A549 (cell line): ENCODE results near the gene S100A11. TPM values are rescaled to one million over a fixed set of nuclear protein-coding genes. Genes with fewer than 3 reads are reported as not detected.

Experiments
- ATAC-seq, 2 experiments: fragments of 200-7000 bp in 1 of 2; fragments of >200 bp in 1 of 2; cut with Nextera tagmentation in 1 of 2; cut with Tn5 transposase in 1 of 2; 3 replicates each; pipeline versions ENCODE4 v1.8.0 to v1.9.1; 2018 to 2020; ENCODE audit warnings: mild to moderate bottlenecking in 1 of 2, moderate library complexity in 1 of 2
- CTCF ChIA-PET: fragments of 300-600 bp; sonication (Branson Sonifier 250); formaldehyde crosslinking; extraction: SDS; loops from one replicate; lab custom pipeline; 2021; ENCODE audit warnings: antibody characterized with exemption, inconsistent platforms; lab: Yijun Ruan, JAX
- POLR2A ChIA-PET: fragments of 350-600 bp; formaldehyde crosslinking; extraction: SDS; loops from one replicate; lab custom pipeline; 2021; ENCODE audit warnings: antibody characterized with exemption, inconsistent platforms; lab: Yijun Ruan, JAX
- DNase-seq, 2 experiments: peaks; one replicate each; pipeline versions ENCODE4 v3.0.0 to v3.0.0-alpha.2; 2011 to 2016; ENCODE audit warnings: low read depth in 1 of 2, low spot score in 1 of 2
- FAIRE-seq: peaks from 2 replicates; lab custom pipeline; 2011; peaks lifted over from hg19 to GRCh38; lab: Jason Lieb, UNC
- H3K27ac ChIP-seq, 2 experiments: fragments of >200 bp; sonication (Bioruptor Twin); formaldehyde crosslinking; 3 replicates each; pipeline ENCODE4 v1.5.1; 2016 to 2017
- H3K4me1 ChIP-seq: fragments of >200 bp; sonication (Bioruptor Twin); formaldehyde crosslinking; 3 replicates; pipeline ENCODE4 v1.6.1; 2016
- H3K4me2 ChIP-seq: fragments of >200 bp; sonication (Bioruptor Twin); formaldehyde crosslinking; 3 replicates; pipeline ENCODE4 v1.6.1; 2016
- H3K4me3 ChIP-seq: fragments of >200 bp; sonication (Bioruptor Twin); formaldehyde crosslinking; 3 replicates; pipeline ENCODE4 v1.5.1; 2016
- H3K9me3 ChIP-seq: fragments of >200 bp; sonication (Bioruptor Twin); formaldehyde crosslinking; 3 replicates; pipeline ENCODE4 v1.6.1; 2016
- CEBPB ChIP-seq, 2 experiments: fragments of >200 bp in 1 of 2; sonication (Bioruptor Twin) in 1 of 2; formaldehyde crosslinking in 1 of 2; IDR thresholded peaks; 2 replicates each; pipeline ENCODE4 v1.6.1; 2012 to 2016
- CHD2 ChIP-seq: fragments of 150-350 bp; IDR thresholded peaks from 2 replicates; pipeline ENCODE4 v1.6.1; 2014; ENCODE audit warnings: low read length; ENCODE audit not compliant: partially characterized antibody
- CHD4 ChIP-seq: fragments of 200-600 bp; sonication (generic); IDR thresholded peaks from 2 replicates; pipeline ENCODE4 v1.6.1; 2016; ENCODE audit warnings: antibody characterized with exemption, mild to moderate bottlenecking, borderline replicate concordance
- EHF ChIP-seq: fragments of 250-450 bp; sonication (Bioruptor Pico); IDR thresholded peaks from 2 replicates; pipeline ENCODE4 v1.5.0; 2020; ENCODE audit warnings: mild to moderate bottlenecking
- FOSB ChIP-seq: fragments of 250-450 bp; sonication (Bioruptor Pico); IDR thresholded peaks from 2 replicates; pipeline ENCODE4 v1.5.0; 2020; ENCODE audit warnings: mild to moderate bottlenecking, moderate library complexity
- FOSL2 ChIP-seq, 2 experiments: fragments of 450-650 bp in 1 of 2; fragments of >200 bp in 1 of 2; sonication (Bioruptor Twin) in 1 of 2; formaldehyde crosslinking; IDR thresholded peaks; 2 replicates each; pipeline versions ENCODE4 v1.5.0 to v1.6.1; 2016 to 2020; ENCODE audit warnings: mild to moderate bottlenecking in 1 of 2, moderate library complexity in 1 of 2
- HEYL ChIP-seq: fragments of 250-450 bp; sonication (Bioruptor Pico); IDR thresholded peaks from 2 replicates; pipeline ENCODE4 v1.8.0; 2021; ENCODE audit warnings: mild to moderate bottlenecking, moderate library complexity
- HOXA7 ChIP-seq: fragments of 250-450 bp; sonication (Bioruptor Pico); IDR thresholded peaks from 2 replicates; pipeline ENCODE4 v1.5.0; 2020; ENCODE audit warnings: mild to moderate bottlenecking, moderate library complexity
- JUN ChIP-seq, 2 experiments: fragments of >200 bp; sonication (Bioruptor Twin); formaldehyde crosslinking; IDR thresholded peaks; 2 replicates in 1 of 2; 3 replicates in 1 of 2; pipeline ENCODE4 v1.6.1; 2016 to 2017
- JUNB ChIP-seq: fragments of >200 bp; sonication (Bioruptor Twin); formaldehyde crosslinking; IDR thresholded peaks from 2 replicates; pipeline ENCODE4 v1.6.1; 2016
- KDM5A ChIP-seq: fragments of 200-600 bp; sonication (generic); IDR thresholded peaks from 2 replicates; pipeline ENCODE4 v1.6.1; 2016; ENCODE audit warnings: antibody characterized with exemption, mild to moderate bottlenecking
- MYC ChIP-seq: IDR thresholded peaks from 2 replicates; pipeline ENCODE4 v1.6.1; 2012; ENCODE audit warnings: mild to moderate bottlenecking, inconsistent platforms, low read length, improper control_type of control experiment, borderline replicate concordance
- NPAS2 ChIP-seq: fragments of 250-450 bp; sonication (Bioruptor Pico); IDR thresholded peaks from 2 replicates; pipeline ENCODE4 v1.8.0; 2022; ENCODE audit warnings: mild to moderate bottlenecking, moderate library complexity, borderline replicate concordance
- NR3C1 ChIP-seq: fragments of >200 bp; sonication (Bioruptor Twin); formaldehyde crosslinking; IDR thresholded peaks from 3 replicates; pipeline ENCODE4 v1.6.1; 2017
- PHF8 ChIP-seq: fragments of 200-600 bp; sonication (generic); IDR thresholded peaks from 2 replicates; pipeline ENCODE4 v1.6.1; 2016; ENCODE audit warnings: low read depth, mild to moderate bottlenecking, antibody characterized with exemption, moderate library complexity, borderline replicate concordance
- POLR2A ChIP-seq: IDR thresholded peaks from 2 replicates; pipeline ENCODE4 v1.6.1; 2012; ENCODE audit warnings: mild to moderate bottlenecking, low read length
- RARB ChIP-seq: fragments of 250-450 bp; sonication (Bioruptor Pico); IDR thresholded peaks from 2 replicates; pipeline ENCODE4 v1.8.0; 2021; ENCODE audit warnings: mild to moderate bottlenecking, moderate library complexity
- RCOR1 ChIP-seq: fragments of 150-350 bp; IDR thresholded peaks from 2 replicates; pipeline ENCODE4 v1.6.1; 2014; ENCODE audit warnings: antibody characterized with exemption, low read length, low read depth
- RFX5 ChIP-seq: fragments of 450-650 bp; IDR thresholded peaks from 2 replicates; pipeline ENCODE4 v1.7.1; 2014; ENCODE audit warnings: antibody characterized with exemption, mild to moderate bottlenecking, moderate library complexity
- SMC3 ChIP-seq: fragments of >200 bp; sonication (Bioruptor Twin); formaldehyde crosslinking; IDR thresholded peaks from 3 replicates; pipeline ENCODE4 v1.6.1; 2018; ENCODE audit warnings: inconsistent platforms
- TP53 ChIP-seq: fragments of 250-450 bp; sonication (Bioruptor Pico); IDR thresholded peaks from 2 replicates; pipeline ENCODE4 v1.5.0; 2021; ENCODE audit warnings: mild to moderate bottlenecking, moderate library complexity
- ZFP36 ChIP-seq: fragments of 450-650 bp; IDR thresholded peaks from 2 replicates; pipeline ENCODE4 v1.6.1; 2014; ENCODE audit warnings: borderline replicate concordance; ENCODE audit not compliant: partially characterized antibody
- WGBS: methylation state at CpG from one replicate; pipeline ENCODE4 v1.1.6; 2017; ENCODE audit errors: missing lambda C conversion rate; 5-methylcytosine and 5-hydroxymethylcytosine counted together
- polyA plus RNA-seq, 4 experiments: library from polyadenylated mRNA; depleted of rRNA in 3 of 4; stranded (reverse); fragments of >200 nt; fragmentation: RNase III in 1 of 4; extraction: RNeasy Plus Mini Kit Qiagen cat#74134 plus additional on column Dnase treatment in 1 of 4; gene quantifications; 2 replicates in 3 of 4; 3 replicates in 1 of 4; pipeline ENCODE4 v1.2.3, GENCODE V29; 2011 to 2017
- TF ChIP-seq, protein P1 (sequence below): IDR thresholded peaks from 2 replicates; pipeline ENCODE4 v1.6.1; 2012
- TF ChIP-seq, protein P2 (sequence below): IDR thresholded peaks from 2 replicates; pipeline ENCODE4 v1.6.1; 2012
- TF ChIP-seq, protein P3 (sequence below): IDR thresholded peaks from 2 replicates; pipeline ENCODE4 v1.6.1; 2012; ENCODE audit warnings: low read depth, borderline replicate concordance
- TF ChIP-seq, protein P4 (sequence below): fragments of 200-600 bp; sonication (generic); IDR thresholded peaks from 2 replicates; pipeline ENCODE4 v1.6.1; 2016; ENCODE audit warnings: antibody characterized with exemption, mild to moderate bottlenecking, moderate library complexity

S100A11 gene
- polyA plus RNA-seq, 2 of the 4 experiments (the other 2 are of a cell fraction): 671 to 1,531 TPM

DNA sequence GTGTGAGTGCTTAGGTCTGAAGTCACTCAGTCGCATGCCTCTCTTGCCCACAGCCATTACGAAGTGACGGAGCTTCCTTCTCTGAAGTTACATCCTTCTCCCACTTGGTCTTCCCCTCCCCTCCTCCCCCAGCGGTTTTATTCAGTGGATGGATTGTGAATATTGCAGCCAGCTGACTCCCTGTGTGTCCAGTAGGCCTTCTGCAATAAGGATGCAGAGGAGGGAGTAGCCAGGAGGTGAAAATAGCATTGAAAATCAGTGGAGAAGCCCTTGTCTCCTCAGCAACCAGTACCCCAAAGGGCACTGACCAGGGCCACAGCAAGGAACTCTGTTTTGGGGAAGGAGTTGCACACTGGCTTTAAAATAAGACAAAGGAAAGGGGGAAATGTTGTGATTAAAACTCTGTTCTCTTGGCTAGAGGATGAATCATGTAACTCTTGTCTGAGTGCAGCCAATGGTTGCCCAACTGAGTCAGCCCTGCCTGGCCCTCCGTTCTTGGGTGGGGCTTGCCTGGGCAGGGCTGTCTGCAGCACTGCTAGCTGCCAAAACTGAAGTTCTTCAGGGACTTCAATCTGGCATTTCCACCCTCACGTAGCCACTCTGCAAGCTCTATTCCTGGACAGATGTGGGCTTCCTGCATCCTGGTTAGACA is 47.5 kb downstream of the S100A11 start:
- ATAC-seq (peak; percentile 41 to 47), FAIRE-seq (no peak), DNase-seq (peak in 1 of 2 experiments; percentile 84)
- Histone ChIP-seq H3K4me3 (peak overlapping the region; percentile 87), H3K4me2 (peak overlapping the region; percentile 96), H3K27ac (peak overlapping the region; percentile 97), H3K9me3 (no peaks in the 10 kb centered on the region), H3K4me1 (peaks cover 66% of the 10 kb centered on the region)
- TF ChIP-seq CEBPB (IDR thresholded peaks at IDR 0.05) (peak; percentile 51 to 81; a peak in 3 of 4 replicates), RARB (CRISPR knock-in tag) (no peak), HEYL (no peak), HOXA7 (CRISPR knock-in tag) (peak; percentile 59; the same call in 1 of the 2 replicates), JUNB (peak; percentile 67), SMC3 (0 out of 3 replicates have a peak, but pooled peaks have one; percentile 11), CHD2 (no peak), RFX5 (no peak), FOSL2 (IDR thresholded peaks at IDR 0.05) (peak; percentile 55), FOSL2 (CRISPR knock-in tag; IDR thresholded peaks at IDR 0.05) (no peak; the same call in 1 of the 2 replicates)
- TF ChIP-seq, protein P1, sequence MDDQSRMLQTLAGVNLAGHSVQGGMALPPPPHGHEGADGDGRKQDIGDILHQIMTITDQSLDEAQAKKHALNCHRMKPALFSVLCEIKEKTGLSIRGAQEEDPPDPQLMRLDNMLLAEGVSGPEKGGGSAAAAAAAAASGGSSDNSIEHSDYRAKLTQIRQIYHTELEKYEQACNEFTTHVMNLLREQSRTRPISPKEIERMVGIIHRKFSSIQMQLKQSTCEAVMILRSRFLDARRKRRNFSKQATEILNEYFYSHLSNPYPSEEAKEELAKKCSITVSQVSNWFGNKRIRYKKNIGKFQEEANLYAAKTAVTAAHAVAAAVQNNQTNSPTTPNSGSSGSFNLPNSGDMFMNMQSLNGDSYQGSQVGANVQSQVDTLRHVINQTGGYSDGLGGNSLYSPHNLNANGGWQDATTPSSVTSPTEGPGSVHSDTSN: 0 out of 2 replicates have a peak, but pooled peaks have one; percentile 36
- TF ChIP-seq, protein P2, sequence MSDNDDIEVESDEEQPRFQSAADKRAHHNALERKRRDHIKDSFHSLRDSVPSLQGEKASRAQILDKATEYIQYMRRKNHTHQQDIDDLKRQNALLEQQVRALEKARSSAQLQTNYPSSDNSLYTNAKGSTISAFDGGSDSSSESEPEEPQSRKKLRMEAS: peak; percentile 61; the same call in 1 of the 2 replicates
- 6% methylated on average over 6 of the region's 6 CpGs for WGBS
- POLR2A ChIA-PET: interaction anchor here (0.9 to 10.4 kb wide), 7 partner anchors 10 to 47 kb away, joined by 3 to 151 read pairs (median 21); partner anchors contain the start of gene S100A11
- CTCF ChIA-PET: interaction anchor here (1.7 to 38.2 kb wide), 5 partner anchors 9 to 56 kb away, joined by 4 to 1410 read pairs (median 12); partner anchors contain the start of gene S100A10

DNA sequence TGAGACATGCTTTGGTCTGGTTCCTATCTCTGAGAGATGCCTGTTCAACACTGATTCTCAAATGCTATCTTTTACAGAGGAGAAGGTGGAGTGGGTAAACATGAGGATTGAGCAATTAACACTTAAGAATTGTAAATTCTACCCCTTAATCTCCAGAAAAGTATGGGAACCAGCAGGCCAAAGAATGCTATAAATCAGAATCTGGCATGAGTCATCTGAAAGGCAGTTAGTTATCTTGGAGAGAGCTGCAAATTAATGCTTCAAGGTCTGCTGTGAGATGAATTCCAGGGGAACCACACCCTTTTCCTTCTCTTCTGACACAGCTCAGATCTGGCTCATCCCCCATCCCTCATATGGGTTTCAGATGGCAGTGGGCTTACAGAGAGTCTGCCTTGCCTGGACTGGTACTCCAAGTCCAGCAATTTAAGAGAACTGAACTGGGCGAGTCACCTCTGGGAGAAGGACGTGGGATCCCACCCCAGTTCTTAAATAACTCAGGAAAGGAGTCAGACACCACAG is 48.3 kb downstream of the S100A11 start:
- 3% methylated on average over 2 of the region's 2 CpGs for WGBS
- ChIA-PET POLR2A (interaction anchor here (0.9 to 10.4 kb wide), 7 partner anchors 9 to 48 kb away, joined by 3 to 151 read pairs (median 21); partner anchors contain the start of gene S100A11), CTCF (interaction anchor here (0.9 to 38.2 kb wide), 5 partner anchors 9 to 55 kb away, joined by 3 to 1410 read pairs (median 12); partner anchors contain the start of gene S100A10)
- peak overlapping the region; percentile 96 for H3K4me2 ChIP-seq
- H3K27ac ChIP-seq: peak overlapping the region; percentile 97
- H3K4me1 ChIP-seq: peaks cover 74% of the 10 kb centered on the region
- peak; percentile 67 to 89 for DNase-seq
- peak; percentile 59 for FAIRE-seq
- H3K4me3 ChIP-seq: peak overlapping the region; percentile 34
- peak; percentile 5 to 56; a peak in 3 of 6 replicates for ATAC-seq
- H3K9me3 ChIP-seq: no peaks in the 10 kb centered on the region
- TF ChIP-seq RCOR1 (no peak), CHD4 (no peak), POLR2A (no peak), TP53 (CRISPR knock-in tag) (0 out of 2 replicates have a peak, but pooled peaks have one; percentile 23), JUN (IDR thresholded peaks at IDR 0.05) (peak; percentile 82 to 92; a peak in 4 of 5 replicates), FOSB (CRISPR knock-in tag) (no peak), RARB (CRISPR knock-in tag) (no peak), NPAS2 (CRISPR knock-in tag) (no peak), MYC (no peak), PHF8 (no peak), NR3C1 (no peak), ZFP36 (no peak), KDM5A (no peak), EHF (CRISPR knock-in tag) (peak; percentile 11; the same call in 1 of the 2 replicates)
- TF ChIP-seq, protein P2: peak; percentile 79; the same call in 1 of the 2 replicates
- TF ChIP-seq, protein P1: peak; percentile 90
- TF ChIP-seq, protein P3, sequence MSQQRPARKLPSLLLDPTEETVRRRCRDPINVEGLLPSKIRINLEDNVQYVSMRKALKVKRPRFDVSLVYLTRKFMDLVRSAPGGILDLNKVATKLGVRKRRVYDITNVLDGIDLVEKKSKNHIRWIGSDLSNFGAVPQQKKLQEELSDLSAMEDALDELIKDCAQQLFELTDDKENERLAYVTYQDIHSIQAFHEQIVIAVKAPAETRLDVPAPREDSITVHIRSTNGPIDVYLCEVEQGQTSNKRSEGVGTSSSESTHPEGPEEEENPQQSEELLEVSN: no peak
- TF ChIP-seq, protein P4, sequence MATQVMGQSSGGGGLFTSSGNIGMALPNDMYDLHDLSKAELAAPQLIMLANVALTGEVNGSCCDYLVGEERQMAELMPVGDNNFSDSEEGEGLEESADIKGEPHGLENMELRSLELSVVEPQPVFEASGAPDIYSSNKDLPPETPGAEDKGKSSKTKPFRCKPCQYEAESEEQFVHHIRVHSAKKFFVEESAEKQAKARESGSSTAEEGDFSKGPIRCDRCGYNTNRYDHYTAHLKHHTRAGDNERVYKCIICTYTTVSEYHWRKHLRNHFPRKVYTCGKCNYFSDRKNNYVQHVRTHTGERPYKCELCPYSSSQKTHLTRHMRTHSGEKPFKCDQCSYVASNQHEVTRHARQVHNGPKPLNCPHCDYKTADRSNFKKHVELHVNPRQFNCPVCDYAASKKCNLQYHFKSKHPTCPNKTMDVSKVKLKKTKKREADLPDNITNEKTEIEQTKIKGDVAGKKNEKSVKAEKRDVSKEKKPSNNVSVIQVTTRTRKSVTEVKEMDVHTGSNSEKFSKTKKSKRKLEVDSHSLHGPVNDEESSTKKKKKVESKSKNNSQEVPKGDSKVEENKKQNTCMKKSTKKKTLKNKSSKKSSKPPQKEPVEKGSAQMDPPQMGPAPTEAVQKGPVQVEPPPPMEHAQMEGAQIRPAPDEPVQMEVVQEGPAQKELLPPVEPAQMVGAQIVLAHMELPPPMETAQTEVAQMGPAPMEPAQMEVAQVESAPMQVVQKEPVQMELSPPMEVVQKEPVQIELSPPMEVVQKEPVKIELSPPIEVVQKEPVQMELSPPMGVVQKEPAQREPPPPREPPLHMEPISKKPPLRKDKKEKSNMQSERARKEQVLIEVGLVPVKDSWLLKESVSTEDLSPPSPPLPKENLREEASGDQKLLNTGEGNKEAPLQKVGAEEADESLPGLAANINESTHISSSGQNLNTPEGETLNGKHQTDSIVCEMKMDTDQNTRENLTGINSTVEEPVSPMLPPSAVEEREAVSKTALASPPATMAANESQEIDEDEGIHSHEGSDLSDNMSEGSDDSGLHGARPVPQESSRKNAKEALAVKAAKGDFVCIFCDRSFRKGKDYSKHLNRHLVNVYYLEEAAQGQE: no peak
